Subcutaneous adipose tissue (tissue), 4 donors: ENCODE data around the gene HOXB13. TPM values are rescaled to one million over a fixed set of nuclear protein-coding genes. Genes with fewer than 3 reads are reported as not detected.

Experiments used
- CTCF ChIP-seq: fragments of 450-650 bp; IDR thresholded peaks from one replicate; pipeline ENCODE4 v1.5.1; 2016; ENCODE audit warnings: low read depth, mild to moderate bottlenecking, control low read depth, antibody characterized with exemption, moderate library complexity
- total RNA-seq, 4 donors: library from RNA; depleted of rRNA; stranded (reverse); fragments of >200 nt; gene quantifications; one replicate each; pipeline ENCODE4 v1.1.0, GENCODE V29; 2016

HOXB13 gene
- total RNA-seq, 4 donors from 2014 or later: 0.44 to 0.85 (median 0.62) TPM

GRCh38 chr17:48734333-48735061, 5.9 kb upstream of the HOXB13 start:
- no peak for TF ChIP-seq CTCF

DNA sequence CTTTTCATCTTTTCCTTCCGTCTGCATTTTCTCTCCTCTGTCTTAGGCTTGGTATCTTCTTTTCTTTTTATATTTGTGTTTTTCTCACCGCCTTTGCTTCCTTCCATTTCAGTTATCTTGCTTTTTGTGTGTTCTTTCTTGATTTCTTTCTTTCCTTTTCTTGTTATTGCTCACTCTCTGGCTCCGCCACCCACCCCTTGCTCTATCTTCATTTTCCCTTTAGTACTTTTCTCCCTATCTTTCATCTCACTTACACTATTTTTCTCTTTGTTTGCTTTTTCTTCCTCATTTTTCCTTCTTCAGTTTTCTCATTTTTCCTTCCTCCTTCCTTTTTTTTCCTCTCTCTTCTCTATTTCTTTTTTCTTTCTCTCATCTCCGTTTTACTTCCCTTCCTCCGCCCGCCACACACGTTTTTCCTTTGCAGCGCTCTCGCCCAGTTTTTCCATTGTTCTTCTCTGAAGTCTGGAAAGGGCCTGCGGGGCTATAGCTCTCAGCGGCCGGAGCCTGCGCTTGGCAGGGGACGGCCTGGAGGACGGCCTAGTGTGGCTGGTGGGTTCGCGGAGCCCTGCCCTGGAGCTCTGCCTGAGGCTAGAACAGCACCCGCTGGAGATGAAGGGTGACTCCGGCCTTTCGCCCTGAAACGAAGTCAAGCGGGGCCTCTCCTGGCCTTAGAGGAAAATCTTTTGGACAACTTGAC, 5.2 kb upstream of the HOXB13 start:
- no peak for TF ChIP-seq CTCF

- no peak for TF ChIP-seq CTCF
Measured at GRCh38 chr17:48732688-48733629, 4.4 kb upstream of the HOXB13 start.

- TF ChIP-seq CTCF: no peak
Measured at GRCh38 chr17:48731355-48731754, 2.8 kb upstream of the HOXB13 start.

GRCh38 chr17:48730240-48730550, 1.6 kb upstream of the HOXB13 start:
- no peak for TF ChIP-seq CTCF

DNA sequence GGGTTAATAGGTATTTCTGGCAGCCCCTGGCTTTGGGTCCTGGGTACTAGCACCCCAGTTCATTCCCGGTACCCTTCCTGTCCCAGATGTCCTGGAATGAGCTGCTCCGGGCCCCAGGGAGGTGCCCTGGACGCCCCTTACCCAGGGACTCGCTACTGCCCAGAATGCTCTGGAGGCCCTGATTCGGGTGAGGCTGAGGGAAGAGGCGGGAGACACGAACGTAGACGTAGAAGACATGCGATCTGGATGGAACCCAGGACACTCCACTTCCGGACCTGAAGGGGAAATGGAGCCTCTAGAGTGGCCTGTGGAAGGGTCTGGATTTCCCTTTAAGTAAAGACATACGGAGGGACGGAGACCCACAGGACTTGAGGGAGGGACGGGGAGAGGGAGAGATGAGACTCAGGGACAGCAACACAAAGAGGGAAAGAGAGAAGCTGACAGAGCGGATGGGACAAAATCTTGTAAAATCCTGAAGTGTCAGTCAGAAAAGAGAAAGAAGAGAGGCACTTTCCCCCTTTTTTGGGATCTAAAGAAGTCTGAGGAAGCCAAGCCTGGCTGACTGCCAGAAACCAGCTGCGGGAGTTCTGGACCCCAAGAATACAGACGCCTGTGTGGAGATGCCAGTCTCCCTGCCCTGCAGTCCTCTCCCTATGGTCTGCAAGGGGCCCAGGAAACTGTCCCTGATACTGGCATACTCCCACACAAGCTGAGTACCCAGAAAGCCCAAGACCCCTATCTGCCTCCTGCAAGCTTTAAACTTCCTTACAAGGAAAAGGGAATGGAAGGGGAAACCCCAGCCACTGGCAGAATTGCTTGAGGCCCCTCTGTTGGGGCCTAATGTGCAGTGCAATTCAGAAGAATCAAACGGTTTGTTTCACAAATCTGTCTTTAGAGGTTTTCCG, 1.0 kb upstream of the HOXB13 start:
- no peak for TF ChIP-seq CTCF
